HG03571 (cell line): ENCODE results near the gene SHH.

ENCODE experiments used
- ATAC-seq: cut with Tn5 transposase; IDR thresholded peaks from one replicate; pipeline ENCODE4 v1.9.1; 2021; ENCODE audit not compliant: unreplicated experiment

SHH gene

DNA sequence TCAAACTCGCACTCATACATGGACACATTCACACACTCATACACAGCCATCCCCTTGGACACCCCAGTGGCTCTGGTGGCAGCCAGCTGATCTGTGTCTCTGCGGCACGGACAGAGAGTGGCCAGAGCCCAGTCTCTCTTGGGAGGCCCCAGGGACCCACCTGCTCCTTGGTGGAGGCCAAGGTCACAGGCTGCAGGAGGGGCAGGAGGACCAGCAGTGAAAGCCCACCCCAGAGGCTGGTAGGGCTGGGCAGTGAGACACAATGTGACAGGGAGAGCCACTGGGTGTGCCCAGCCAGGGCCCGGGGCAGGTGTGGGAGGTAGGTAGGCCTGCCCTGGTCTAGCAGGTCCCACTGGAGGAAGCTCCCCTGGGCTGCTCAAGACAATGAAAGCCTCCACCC is 18.5 kb downstream of the SHH start:
- no peak for ATAC-seq

DNA sequence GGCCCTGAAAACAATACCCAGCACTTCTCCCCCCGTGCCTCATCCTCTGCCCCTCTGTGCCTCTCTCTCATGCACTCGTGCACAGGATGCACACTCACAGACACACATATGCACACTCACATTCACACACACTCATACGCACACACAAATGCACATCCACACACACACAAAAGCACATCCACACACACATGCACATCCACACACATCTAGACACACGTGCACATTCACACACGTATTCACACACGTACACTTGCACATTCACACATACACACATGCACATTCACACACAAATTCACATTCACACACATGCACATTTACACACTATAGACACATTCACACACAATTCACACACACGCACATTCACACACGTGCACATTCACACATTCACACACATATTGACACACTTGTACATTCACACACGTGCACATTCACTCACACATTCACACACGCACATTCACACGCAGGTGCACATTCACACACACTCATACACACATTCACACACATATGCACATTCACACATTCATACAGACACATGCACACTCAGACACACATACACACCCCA is 19.2 kb downstream of the SHH start:
- no peak for ATAC-seq

DNA sequence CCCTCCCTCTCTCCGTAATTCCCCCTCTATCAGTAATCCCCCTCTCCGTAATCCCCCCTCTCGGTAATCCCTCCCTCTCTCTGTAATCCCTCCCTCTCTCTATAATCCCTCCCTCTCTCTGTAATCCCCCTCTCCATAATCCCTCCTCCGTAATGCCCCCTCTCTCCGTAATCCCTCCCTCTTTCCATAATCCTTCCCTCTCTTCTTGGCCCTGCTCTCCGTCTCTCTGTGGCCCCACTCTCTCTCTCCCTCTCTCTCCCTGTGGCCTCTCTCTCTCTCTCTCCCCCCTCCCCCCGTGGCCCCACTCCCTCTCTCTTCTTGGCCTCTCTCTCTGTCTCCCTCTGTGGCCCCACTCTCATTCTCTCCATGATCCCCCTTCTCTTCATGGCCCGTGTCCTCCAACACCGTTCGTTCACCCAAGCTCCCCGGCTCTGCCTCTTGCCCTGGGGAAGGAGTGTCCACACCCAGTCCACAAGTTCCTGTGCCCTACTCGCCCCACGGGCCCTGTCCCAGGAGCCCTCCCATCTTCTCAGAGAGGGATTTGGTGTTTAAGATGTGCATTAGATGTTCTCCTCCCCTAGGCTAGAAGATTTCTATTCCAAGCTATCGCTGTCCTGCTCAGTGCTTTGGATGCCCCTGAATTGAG is 19.8 kb downstream of the SHH start:
- ATAC-seq, result no peak

DNA sequence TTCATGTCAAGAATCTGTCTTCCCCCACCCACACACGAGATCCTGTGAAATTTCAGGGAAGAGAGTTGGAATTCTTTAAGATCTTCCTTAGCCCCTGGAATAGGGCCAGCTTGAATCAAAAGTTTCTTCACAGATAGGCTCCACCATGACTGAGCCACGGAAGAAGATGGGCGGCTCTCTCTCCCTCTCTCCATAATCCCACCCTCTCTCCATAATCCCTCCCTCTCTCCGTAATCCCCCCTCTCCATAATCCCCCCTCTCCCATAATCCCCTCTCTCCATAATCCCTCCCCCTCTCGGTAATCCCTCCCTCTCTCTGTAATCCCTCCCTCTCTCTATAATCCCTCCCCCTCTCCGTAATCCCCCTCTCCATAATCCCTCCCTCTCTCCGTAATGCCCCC is 20.4 kb downstream of the SHH start:
- no peak for ATAC-seq

DNA sequence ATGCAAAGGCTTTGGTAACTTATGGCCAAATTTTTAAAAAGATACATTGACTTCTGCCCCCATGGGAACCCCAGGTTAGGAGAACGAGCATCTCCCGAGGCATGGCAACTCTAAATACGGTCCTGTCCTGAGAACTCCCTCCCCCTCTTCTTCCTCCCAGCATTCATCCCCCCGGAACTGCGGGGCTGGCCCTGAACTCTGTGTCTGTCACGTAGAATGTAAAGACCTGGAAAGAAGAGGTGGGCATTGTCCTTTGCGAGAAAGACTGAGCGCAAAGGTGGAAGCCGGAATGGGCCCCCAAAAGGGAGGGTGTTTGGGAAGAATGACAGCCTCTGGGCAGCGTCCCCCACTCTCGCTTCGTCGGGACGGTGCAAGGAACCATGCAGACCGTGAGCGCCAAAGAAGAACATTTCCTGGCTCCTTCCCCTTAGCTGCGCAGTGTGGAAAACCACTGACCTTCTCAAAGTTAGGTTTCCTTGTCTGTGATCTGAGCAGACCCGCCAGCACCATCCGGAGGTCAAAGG is 21.0 kb downstream of the SHH start:
- no peak for ATAC-seq

- no peak for ATAC-seq
These were observed 21.6 kb downstream of the SHH start for GRCh38 chr7:155790666-155791065.

GRCh38 chr7:155789001-155789725 is 23.1 kb downstream of the SHH start:
- no peak for ATAC-seq

DNA sequence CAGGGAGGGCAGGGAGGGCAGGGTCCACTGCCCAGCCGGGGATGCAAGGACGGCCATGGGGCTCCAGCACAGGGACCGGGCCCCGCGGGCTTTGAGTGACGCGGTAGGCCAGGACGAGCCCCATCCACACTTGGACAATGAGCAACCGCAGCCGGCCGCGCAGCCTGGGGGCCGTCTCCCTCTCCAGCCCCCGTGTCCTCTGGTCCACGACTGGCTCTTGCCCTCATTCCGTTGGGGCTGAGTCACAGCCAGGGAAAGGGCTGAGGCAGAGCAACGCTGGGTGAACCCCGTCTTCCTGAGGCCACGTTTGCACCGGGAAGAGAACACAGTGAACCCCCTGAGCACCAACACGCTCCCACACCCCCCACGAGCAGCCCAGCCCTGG is 23.7 kb downstream of the SHH start:
- ATAC-seq, result no peak

DNA sequence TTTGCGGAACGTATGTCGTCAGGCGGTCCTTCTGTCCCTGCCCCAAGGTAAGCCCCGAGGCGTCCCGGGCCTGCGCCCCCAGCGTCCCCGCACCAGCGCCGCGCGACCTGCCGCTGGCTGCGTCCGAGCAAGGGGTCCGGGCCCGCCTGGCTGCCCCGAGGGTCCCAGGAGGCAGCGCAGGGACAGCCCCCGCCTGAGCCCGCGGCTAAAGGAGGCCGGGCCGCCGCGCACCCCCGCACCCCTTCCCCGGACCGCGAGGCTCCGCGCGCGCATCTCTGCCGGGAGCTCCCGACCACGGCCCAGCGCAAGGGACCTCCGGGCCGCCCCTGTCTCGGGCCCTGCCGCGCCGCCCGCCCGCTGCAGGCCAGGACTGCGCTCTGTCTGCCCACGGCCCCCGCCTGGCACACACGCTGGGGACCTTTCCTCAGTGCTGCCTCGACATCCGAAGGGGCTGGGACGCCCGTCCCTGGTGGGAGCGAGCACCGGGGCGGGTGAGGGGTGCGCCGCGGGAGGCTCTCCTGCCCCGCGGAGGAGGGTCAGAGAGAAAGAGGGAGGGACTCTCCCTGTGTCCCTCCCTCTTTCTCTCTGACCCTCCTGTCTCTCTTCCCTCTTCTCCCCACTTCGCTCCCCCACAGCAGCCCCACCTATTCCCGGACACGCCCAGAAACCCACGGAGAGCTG is 25.0 kb downstream of the SHH start:
- ATAC-seq, result no peak

DNA sequence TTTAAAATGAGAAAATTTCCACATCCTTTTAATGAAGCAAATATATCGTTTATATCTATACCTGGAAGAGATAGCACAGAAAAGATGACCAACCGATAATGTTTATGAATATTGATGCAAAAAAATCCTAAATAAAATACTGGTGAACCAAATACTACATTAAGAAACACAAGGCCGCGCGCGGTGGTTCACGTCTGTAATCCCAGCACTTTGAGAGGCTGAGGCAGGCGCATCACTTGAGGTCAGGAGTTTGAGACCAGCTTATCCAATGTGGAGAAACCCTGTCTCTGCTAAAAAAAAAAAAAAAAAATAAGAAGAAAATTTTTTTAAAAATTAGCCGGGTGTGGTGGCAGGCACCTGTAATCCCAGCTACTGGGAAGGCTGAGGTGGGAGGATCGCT is 25.8 kb downstream of the SHH start:
- ATAC-seq, result no peak

DNA sequence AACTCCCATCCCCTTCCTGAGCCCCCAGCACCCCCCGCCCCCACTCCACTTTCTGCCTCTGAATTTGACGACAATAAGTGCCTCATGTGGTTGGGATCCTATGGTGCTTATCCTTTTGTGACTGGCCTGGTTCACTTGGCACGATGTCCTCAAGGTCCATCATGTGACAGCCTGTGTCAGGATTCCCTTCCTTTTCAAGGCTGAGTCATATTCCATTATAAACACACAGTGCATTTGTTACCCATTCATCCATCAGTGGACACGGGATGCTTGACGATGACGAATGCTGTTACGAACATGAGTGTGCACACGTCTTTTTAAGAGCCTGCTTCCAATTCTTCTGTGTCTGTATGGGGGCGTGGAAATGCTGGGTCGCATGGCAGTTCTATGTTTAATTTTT is 26.7 kb downstream of the SHH start:
- no peak for ATAC-seq

GRCh38 chr7:155782466-155782865 is 29.8 kb downstream of the SHH start:
- no peak for ATAC-seq

- no peak for ATAC-seq
These were observed 30.8 kb downstream of the SHH start for GRCh38 chr7:155781433-155781832.

DNA sequence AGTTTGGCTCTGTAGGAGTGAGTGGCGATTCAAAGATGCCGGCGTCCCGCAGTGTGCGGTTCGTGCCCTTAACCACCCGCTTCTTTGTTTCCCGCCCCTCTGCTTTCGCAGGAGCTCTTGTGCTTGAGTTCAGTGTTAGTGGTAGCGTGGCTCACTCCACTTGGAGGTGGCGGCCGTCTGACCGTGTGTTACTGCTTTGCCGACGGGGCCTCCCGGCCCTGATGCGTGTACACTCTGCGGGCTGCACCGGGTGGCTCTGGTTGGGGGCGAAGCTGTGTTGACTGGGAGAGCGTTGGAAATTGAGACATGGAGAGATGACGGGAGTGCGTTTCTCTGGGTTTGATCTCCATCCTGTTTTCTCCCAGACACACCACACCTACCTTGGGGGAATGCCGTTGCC is 31.4 kb downstream of the SHH start:
- no peak for ATAC-seq

DNA sequence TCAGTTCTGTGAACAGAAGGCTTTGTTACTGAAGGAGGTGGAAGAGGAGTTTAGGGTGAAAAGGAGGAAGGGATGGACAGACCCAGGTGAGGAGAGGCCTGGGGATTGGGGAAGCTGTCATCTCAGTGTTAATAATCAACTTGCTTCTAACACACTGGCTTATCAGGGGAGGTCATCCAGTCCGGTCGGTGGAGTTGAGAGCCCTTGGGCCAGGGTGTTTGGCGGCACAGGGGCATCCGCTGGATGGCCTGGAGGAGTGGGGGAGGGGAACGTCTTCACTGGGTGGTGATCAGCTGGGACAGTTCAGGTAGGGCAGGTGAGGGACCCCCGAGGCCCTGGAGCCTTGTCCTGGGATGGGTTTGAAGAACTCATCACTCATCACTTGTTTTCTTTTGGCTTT is 33.9 kb downstream of the SHH start:
- no peak for ATAC-seq

GRCh38 chr7:155776606-155777005 is 35.7 kb downstream of the SHH start:
- no peak for ATAC-seq

DNA sequence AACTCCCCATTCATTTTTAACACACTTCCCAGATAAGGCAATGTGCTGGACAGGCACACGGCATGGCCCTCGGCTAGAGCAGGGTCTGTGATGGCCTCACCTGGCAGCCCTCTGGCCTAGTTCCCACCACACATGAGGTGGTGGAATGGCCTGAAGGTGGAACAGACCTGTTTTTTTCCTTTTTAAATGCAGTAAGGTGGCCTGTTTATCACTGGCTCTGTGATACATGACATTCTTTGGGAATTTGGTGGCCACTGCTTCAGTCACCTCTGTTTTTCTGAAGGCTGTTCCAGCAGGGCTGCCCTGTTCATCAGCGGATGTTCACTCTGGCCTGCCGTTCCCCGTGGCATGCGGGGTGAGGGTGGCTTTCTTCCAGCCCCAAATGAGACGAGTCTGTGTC is 36.6 kb downstream of the SHH start:
- ATAC-seq, result no peak

DNA sequence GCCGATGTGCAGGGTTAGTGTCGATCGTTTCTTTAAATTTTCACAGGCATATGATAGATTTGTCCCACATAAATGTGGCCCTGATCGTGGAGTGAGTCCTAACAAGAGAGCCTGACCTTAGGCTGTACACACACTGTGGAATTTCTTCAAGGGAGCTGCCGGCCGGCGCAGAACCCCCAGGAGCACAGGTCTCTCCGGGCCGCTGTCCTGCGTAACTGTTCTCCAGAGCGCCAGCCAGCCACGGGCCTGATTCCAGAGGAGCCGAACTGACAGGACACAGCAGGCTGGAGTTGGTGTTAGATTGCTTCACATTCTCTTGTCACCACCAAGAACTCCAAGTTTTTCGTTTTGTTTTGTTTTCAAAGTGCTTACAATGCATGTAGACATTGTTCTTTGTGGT is 37.3 kb downstream of the SHH start:
- no peak for ATAC-seq

DNA sequence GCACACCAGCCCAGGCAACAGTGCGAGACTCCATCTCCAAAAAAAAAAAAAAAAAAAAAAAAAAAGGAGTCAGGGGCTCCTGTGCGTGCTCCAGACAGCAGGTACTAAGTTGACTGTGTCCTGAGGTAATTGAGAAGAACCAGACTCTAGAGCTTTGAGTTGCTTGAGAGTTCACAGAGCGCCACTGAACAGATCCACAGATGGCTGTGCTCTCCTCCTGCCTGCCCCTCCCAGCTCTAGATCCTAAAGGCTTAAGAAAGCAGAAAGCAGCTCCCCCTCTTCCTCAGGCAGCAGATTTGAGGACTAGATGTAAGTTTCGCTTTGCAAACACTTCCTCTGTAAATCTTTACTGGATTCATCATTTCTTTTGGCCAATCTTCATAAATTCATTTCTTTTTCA is 38.7 kb downstream of the SHH start:
- no peak for ATAC-seq

GRCh38 chr7:155770241-155770640 is 42.0 kb downstream of the SHH start:
- no peak for ATAC-seq

DNA sequence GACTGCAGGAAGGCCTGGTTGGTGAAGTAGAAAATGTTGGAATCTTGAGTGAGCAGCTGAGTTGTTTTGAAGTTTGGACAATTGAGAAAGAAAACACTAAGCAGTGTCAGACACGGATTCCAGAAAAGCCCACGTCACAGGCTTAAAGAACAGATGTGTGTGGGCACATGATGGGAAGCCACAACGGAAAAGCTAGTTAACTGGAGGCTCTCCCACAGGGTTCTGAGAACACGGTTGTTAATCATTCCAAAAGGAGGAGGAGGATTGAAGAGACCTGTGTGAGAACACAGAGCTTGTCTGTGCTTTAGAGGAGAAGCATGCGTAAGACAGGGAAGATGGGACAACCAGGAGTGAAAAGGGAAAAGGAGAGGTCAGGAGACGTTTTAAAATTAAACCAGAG is 42.6 kb downstream of the SHH start:
- ATAC-seq, result no peak
